HFFc6 (cell line): ENCODE measurements around the gene LEAP2. TPM values are rescaled to one million over a fixed set of nuclear protein-coding genes. Genes with fewer than 3 reads are reported as not detected.

Experiments
- DNase-seq: peaks from one replicate; pipeline ENCODE4 v3.0.0-alpha.2; 2018
- H3K27ac Mint-ChIP-seq: 2 replicates; pipeline ENCODE4 v1.8.0; 2020; ENCODE audit warnings: mild to moderate bottlenecking, mixed read lengths
- H3K27me3 Mint-ChIP-seq: 2 replicates; pipeline ENCODE4 v1.8.0; 2021; ENCODE audit warnings: mild to moderate bottlenecking, moderate library complexity, mixed read lengths; ENCODE audit not compliant: insufficient read depth
- H3K36me3 Mint-ChIP-seq: 2 replicates; pipeline ENCODE4 v1.8.0; 2021; ENCODE audit warnings: low read depth, mixed read lengths
- H3K4me1 Mint-ChIP-seq: 2 replicates; pipeline ENCODE4 v1.8.0; 2020; ENCODE audit warnings: low read depth, mixed read lengths
- H3K4me3 Mint-ChIP-seq: 2 replicates; pipeline ENCODE4 v1.8.0; 2020; ENCODE audit warnings: mild to moderate bottlenecking, moderate library complexity, mixed read lengths
- H3K9me3 Mint-ChIP-seq: 2 replicates; pipeline ENCODE4 v1.8.0; 2020; ENCODE audit warnings: mild to moderate bottlenecking, mixed read lengths
- total RNA-seq, 6 experiments: library from RNA; stranded (reverse); fragmentation: NEBNext Ultra II Directional; extraction: Animal tissue kit (Norgen Biotek cat#: 25700); gene quantifications; 2 replicates in 1 of 6; 3 replicates in 5 of 6; pipeline ENCODE4 v1.2.3, GENCODE V29; 2021
- TF ChIP-seq, protein P1 (sequence below): fragments of 200-600 bp; sonication (generic); IDR thresholded peaks from 2 replicates; pipeline ENCODE4 v1.5.0; 2021; ENCODE audit warnings: antibody characterized with exemption, mild to moderate bottlenecking

LEAP2 gene
- total RNA-seq, 6 experiments from 2014 or later: 0.09 to 0.51 (median 0.41) TPM

DNA sequence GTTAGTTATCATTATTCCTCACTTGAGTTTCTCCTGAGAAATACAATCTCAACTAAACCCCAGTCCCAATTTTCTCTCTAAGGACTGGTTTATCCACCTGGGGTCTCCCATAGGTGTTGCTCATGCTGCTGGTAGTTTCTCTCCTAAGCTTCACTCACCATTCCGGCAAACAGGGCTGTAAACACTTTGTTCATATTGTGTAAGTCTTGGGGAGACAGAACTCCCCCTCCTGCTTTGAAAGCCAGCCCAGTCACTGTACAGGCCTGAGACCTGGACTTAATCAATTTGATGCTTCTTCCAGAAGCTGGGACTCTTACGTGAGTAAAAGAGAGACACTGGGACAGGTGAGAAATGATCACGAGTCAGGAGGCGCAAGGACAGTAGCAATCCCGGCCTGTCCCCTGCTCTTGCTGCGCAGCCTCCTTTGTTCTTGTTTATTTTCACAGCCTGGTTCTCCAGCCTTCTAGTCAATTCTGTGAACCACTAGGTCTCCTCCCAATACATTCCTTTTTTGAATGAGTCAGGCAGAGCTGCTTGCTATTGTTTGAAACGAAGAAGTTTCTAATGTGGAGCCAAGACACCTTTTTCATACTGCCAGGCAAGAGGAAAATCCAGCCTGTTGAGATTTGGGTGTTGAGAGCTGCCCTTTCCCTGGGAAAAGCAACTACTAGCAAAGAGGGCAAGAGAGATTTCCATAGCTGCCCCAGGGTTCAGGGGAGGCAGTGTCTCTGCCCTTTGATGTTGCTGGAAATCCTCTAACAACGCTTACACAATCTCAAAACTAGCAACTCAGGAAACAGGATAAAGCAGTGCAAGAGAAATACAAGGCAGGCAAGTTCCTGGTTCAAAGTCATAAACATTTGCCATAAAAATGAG is 33.8 kb upstream of the LEAP2 start:
- Mint-ChIP-seq H3K27ac (peak overlapping the region; percentile 89), H3K9me3 (no peaks in the 10 kb centered on the region), H3K4me1 (peaks cover 38% of the 10 kb centered on the region), H3K27me3 (no peaks in the 10 kb centered on the region), H3K4me3 (peak overlapping the region; percentile 57; the same call in 1 of the 2 replicates), H3K36me3 (no peaks in the 10 kb centered on the region)
- TF ChIP-seq, protein P1, sequence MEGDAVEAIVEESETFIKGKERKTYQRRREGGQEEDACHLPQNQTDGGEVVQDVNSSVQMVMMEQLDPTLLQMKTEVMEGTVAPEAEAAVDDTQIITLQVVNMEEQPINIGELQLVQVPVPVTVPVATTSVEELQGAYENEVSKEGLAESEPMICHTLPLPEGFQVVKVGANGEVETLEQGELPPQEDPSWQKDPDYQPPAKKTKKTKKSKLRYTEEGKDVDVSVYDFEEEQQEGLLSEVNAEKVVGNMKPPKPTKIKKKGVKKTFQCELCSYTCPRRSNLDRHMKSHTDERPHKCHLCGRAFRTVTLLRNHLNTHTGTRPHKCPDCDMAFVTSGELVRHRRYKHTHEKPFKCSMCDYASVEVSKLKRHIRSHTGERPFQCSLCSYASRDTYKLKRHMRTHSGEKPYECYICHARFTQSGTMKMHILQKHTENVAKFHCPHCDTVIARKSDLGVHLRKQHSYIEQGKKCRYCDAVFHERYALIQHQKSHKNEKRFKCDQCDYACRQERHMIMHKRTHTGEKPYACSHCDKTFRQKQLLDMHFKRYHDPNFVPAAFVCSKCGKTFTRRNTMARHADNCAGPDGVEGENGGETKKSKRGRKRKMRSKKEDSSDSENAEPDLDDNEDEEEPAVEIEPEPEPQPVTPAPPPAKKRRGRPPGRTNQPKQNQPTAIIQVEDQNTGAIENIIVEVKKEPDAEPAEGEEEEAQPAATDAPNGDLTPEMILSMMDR: no peak
- peak; percentile 67 for DNase-seq

DNA sequence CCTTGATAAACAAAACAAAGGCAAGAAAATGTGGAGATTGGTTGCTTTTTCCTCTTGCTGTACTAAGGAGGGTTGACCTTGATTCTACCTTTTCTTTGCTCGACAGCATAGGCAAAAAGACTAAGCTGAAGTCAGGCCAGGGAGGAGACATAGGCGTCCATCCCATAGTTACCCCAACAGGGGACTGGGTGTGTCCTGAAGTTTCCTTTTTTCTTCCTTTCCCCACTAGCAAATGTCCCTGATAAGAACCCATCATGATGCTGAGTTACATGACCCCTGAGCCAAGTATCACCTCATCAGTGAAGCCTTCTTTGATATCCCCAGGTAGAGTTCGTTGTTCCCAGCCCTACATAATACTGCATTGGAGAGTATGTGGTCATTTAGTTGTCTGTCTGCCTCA is 33.2 kb upstream of the LEAP2 start:
- DNase-seq: no peak
- Mint-ChIP-seq H3K27me3 (no peaks in the 10 kb centered on the region), H3K36me3 (no peaks in the 10 kb centered on the region), H3K9me3 (no peaks in the 10 kb centered on the region), H3K4me1 (peaks cover 38% of the 10 kb centered on the region), H3K4me3 (no peak overlapping the region; the same call in 1 of the 2 replicates), H3K27ac (peak overlapping the region; percentile 89)
- TF ChIP-seq, protein P1: no peak

DNA sequence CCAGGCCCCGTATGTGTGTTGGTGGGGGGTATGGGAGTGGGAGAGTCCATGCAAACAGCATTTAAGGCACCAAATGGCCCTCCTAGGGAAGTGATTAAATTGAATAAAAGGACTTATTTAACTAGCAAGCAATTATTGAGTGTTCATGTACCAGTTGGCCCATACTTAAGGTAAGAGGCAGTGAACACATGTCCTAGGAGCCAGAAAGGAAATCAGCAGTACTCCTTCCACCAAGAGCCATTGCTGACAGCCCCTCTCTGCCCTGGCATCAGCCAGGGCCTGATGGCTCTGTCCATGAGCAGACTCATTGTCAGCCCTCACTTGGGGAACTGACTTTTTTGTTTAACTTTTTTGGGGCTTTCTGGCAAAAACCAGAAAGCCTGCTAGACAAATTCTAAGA is 32.6 kb upstream of the LEAP2 start:
- Mint-ChIP-seq H3K4me1 (peaks cover 38% of the 10 kb centered on the region), H3K27me3 (no peaks in the 10 kb centered on the region), H3K36me3 (no peaks in the 10 kb centered on the region), H3K27ac (peak overlapping the region; percentile 89; the same call in 1 of the 2 replicates), H3K9me3 (no peaks in the 10 kb centered on the region), H3K4me3 (no peak overlapping the region)
- no peak for DNase-seq
- TF ChIP-seq, protein P1: no peak

DNA sequence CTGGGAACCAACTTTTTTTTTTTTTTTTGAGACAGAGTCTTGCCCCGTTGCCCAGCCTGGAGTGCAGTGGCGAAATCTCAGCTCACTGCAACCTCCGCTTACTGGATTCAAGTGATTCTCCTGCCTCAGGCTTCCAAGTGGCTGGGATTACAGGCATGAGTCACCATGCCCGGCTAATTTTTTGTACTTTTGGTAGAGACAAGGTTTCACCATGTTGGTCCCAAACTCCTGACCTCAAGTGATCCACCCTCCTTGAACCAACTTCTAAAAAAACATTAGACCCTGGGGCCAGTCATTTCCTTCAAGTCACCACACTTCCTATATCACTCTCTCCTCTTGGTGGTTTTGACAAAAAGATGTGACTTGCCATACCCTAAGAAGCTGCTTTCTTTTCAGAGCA is 32.2 kb upstream of the LEAP2 start:
- TF ChIP-seq, protein P1: no peak
- Mint-ChIP-seq H3K27me3 (no peaks in the 10 kb centered on the region), H3K4me1 (peaks cover 38% of the 10 kb centered on the region), H3K36me3 (no peaks in the 10 kb centered on the region), H3K27ac (peak overlapping the region; percentile 18; the same call in 1 of the 2 replicates), H3K9me3 (no peaks in the 10 kb centered on the region), H3K4me3 (no peak overlapping the region)
- DNase-seq: peak; percentile 44

DNA sequence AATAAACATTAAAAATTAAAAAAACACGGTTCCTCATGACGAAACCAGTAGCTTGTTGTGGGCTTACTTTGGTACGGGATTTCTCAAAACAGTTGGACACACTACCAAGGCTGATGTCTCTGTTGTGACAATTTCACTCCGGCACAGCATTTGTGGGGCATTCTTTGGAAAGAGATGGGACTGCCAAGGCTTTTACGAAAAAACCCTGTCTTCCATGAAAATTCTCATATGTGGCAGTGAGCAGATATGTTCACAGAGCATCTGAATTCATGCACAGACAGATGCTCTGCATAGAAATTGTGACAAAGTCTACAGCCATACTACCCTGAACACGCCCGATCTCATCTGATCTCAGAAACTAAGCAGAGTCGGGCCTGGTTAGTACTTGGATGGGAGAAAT is 25.2 kb upstream of the LEAP2 start:
- H3K9me3 Mint-ChIP-seq: no peaks in the 10 kb centered on the region
- H3K4me1 Mint-ChIP-seq: peaks cover 9% of the 10 kb centered on the region
- H3K36me3 Mint-ChIP-seq: no peaks in the 10 kb centered on the region
- H3K4me3 Mint-ChIP-seq: no peak overlapping the region
- TF ChIP-seq, protein P1: no peak
- no peak for DNase-seq
- no peaks in the 10 kb centered on the region; the same call in 1 of the 2 replicates for H3K27me3 Mint-ChIP-seq
- no peak overlapping the region for H3K27ac Mint-ChIP-seq
